HepG2 (cell line): ENCODE data around the gene VPS13C. TPM values are rescaled to one million over a fixed set of nuclear protein-coding genes. Genes with fewer than 3 reads are reported as not detected.

Experiments
- ATRX ChIP-seq: sonication (generic); formaldehyde crosslinking; IDR thresholded peaks from 2 replicates; pipeline ENCODE4 v1.4.0; 2020; ENCODE audit warnings: missing genetic modification reagents, borderline replicate concordance
- CENPX ChIP-seq: sonication (generic); formaldehyde crosslinking; IDR thresholded peaks from 2 replicates; pipeline ENCODE4 v1.9.0; 2021; ENCODE audit warnings: mild to moderate bottlenecking, missing genetic modification reagents, moderate library complexity
- ETV6 ChIP-seq: sonication (generic); formaldehyde crosslinking; conservative IDR thresholded peaks from 2 replicates; pipeline ENCODE4 v1.4.0; 2020; ENCODE audit warnings: missing genetic modification reagents
- FOXK2 ChIP-seq: fragments of 450-650 bp; IDR thresholded peaks from 2 replicates; pipeline ENCODE4 v1.6.1; 2016
- HBP1 ChIP-seq: IDR thresholded peaks from 2 replicates; pipeline ENCODE4 v1.6.1; 2016; ENCODE audit warnings: low read depth, control low read depth
- HNRNPL ChIP-seq: fragments of 200-400 bp; formaldehyde crosslinking; IDR thresholded peaks from 2 replicates; pipeline ENCODE4 v1.6.1; 2017; ENCODE audit warnings: mild to moderate bottlenecking, low read depth, low read length
- IKZF5 ChIP-seq: IDR thresholded peaks from 2 replicates; pipeline ENCODE4 v1.6.1; 2018; ENCODE audit warnings: missing genetic modification reagents, mild to moderate bottlenecking, missing compliant biosample characterization
- MAZ ChIP-seq, 2 experiments: sonication (generic) in 1 of 2; formaldehyde crosslinking in 1 of 2; IDR thresholded peaks; 2 replicates each; pipeline versions ENCODE4 v1.5.0 to v1.6.1; 2012 to 2020; ENCODE audit warnings: low read depth in 2 of 2, mild to moderate bottlenecking in 2 of 2, borderline replicate concordance in 1 of 2, improper control_type of control experiment in 1 of 2, low read length in 1 of 2, missing genetic modification reagents in 1 of 2, moderate library complexity in 1 of 2
- PRDM10 ChIP-seq: sonication (generic); formaldehyde crosslinking; IDR thresholded peaks from 2 replicates; pipeline ENCODE4 v1.4.0; 2020; ENCODE audit warnings: low read depth, missing genetic modification reagents
- RARA ChIP-seq: IDR thresholded peaks from 2 replicates; pipeline ENCODE4 v1.6.1; 2016; ENCODE audit warnings: missing genetic modification reagents, missing compliant biosample characterization
- SP2 ChIP-seq: sonication (generic); formaldehyde crosslinking; IDR thresholded peaks from 2 replicates; pipeline ENCODE4 v1.5.1; 2020; ENCODE audit warnings: mild to moderate bottlenecking, missing genetic modification reagents
- ZNF24 ChIP-seq: fragments of 450-650 bp; IDR thresholded peaks from 2 replicates; pipeline ENCODE4 v1.6.1; 2017; ENCODE audit warnings: antibody characterized with exemption, mild to moderate bottlenecking
- ZNF446 ChIP-seq: sonication (generic); formaldehyde crosslinking; IDR thresholded peaks from 2 replicates; pipeline ENCODE4 v1.5.0; 2020; ENCODE audit warnings: mild to moderate bottlenecking, missing genetic modification reagents
- ZNF615 ChIP-seq: sonication (generic); formaldehyde crosslinking; IDR thresholded peaks from 2 replicates; pipeline ENCODE4 v1.5.0; 2020; ENCODE audit warnings: mild to moderate bottlenecking, missing genetic modification reagents, borderline replicate concordance
- ZNF747 ChIP-seq: sonication (generic); formaldehyde crosslinking; IDR thresholded peaks from 2 replicates; pipeline ENCODE4 v1.8.1; 2023; ENCODE audit warnings: missing genetic modification reagents, mild to moderate bottlenecking, borderline replicate concordance
- ZNF788 ChIP-seq: sonication (generic); formaldehyde crosslinking; IDR thresholded peaks from 2 replicates; pipeline ENCODE4 v1.5.0; 2020; ENCODE audit warnings: mild to moderate bottlenecking, missing genetic modification reagents, borderline replicate concordance
- polyA plus RNA-seq, 8 experiments: library from polyadenylated mRNA; depleted of rRNA in 3 of 8; stranded (reverse) in 7 of 8; unstranded in 1 of 8; fragments of >200 nt; fragmentation: Illumina TruSeq in 4 of 8; extraction: Trizol in 4 of 8; gene quantifications; 2 replicates each; pipeline versions ENCODE4 v1.2.1 to v1.2.3, GENCODE V29; 2011 to 2016; ENCODE audit warnings: low read depth in 4 of 8, missing spikeins in 1 of 8, mixed read lengths in 1 of 8; ENCODE audit not compliant: insufficient read depth in 1 of 8
- total RNA-seq, 5 experiments: library from RNA; depleted of rRNA; stranded (reverse); fragments of >200 nt; fragmentation: Illumina TruSeq; extraction: Trizol; gene quantifications; 2 replicates each; pipeline ENCODE4 v1.2.3, GENCODE V29; 2016; ENCODE audit warnings: low read depth in 1 of 5
- TF ChIP-seq, protein P1 (sequence below): sonication (generic); formaldehyde crosslinking; conservative IDR thresholded peaks from 2 replicates; pipeline ENCODE4 v1.8.0; 2022; ENCODE audit warnings: missing genetic modification reagents
- TF ChIP-seq, protein P2 (sequence below): sonication (generic); formaldehyde crosslinking; IDR thresholded peaks from 2 replicates; pipeline ENCODE4 v1.5.1; 2020; ENCODE audit warnings: missing genetic modification reagents, mild to moderate bottlenecking, borderline replicate concordance

VPS13C gene
- total and polyA plus RNA-seq, 2 of the 13 experiments (the other 11 are each of a cell fraction or from before 2014, with no cell fraction given) = 10.9 to 26.8 TPM

DNA sequence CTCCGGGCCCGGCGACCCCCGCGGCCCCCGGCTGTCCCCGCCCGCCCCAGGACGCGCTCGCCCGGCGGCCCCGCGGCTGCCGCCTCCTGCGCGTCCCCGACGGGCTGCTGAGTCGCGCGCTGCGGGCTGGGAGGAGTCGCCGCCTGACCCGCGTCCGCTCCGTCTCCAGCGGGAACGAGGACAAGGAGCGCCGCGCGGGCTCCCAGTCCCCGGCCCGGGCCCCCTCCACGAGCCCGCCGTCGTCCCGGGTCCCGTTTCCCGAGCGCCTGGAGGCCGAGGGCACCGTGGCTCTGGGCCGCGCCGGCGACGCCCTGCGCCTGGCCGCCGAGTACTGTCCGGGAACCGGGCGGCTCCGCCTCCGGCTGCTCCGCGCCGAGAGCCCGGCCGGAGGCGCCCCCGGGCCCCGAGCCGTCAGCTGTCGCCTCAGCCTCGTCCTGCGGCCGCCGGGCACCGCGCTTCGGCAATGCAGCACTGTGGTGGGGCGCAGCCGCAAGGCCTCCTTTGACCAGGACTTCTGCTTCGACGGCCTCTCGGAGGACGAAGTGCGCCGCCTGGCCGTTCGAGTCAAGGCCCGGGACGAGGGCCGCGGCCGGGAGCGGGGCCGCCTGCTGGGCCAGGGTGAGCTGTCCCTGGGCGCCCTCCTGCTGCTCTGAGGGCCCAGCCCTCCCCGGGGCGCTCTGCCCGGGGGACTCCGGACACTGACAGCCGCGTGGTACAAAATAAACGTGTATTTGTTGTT is 8.0 kb upstream of the VPS13C start (continued):
- no peak for TF ChIP-seq PRDM10
- TF ChIP-seq, protein P1, sequence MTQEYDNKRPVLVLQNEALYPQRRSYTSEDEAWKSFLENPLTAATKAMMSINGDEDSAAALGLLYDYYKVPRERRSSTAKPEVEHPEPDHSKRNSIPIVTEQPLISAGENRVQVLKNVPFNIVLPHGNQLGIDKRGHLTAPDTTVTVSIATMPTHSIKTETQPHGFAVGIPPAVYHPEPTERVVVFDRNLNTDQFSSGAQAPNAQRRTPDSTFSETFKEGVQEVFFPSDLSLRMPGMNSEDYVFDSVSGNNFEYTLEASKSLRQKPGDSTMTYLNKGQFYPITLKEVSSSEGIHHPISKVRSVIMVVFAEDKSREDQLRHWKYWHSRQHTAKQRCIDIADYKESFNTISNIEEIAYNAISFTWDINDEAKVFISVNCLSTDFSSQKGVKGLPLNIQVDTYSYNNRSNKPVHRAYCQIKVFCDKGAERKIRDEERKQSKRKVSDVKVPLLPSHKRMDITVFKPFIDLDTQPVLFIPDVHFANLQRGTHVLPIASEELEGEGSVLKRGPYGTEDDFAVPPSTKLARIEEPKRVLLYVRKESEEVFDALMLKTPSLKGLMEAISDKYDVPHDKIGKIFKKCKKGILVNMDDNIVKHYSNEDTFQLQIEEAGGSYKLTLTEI (CRISPR knock-in tag) = no peak
- TF ChIP-seq ZNF788 (CRISPR knock-in tag) = peak; percentile 39; the same call in 1 of the 2 replicates
- no peak for TF ChIP-seq ZNF615
- no peak for TF ChIP-seq ZNF24
- no peak for TF ChIP-seq MAZ (IDR thresholded peaks at IDR 0.05; ENCODE audit: borderline replicate concordance, low read depth, low read length)
- peak; percentile 39; the same call in 1 of the 2 replicates for TF ChIP-seq MAZ (CRISPR knock-in tag; IDR thresholded peaks at IDR 0.05; ENCODE audit: low read depth)
- TF ChIP-seq SP2 (CRISPR knock-in tag) = no peak
- no peak for TF ChIP-seq FOXK2
- TF ChIP-seq HNRNPL = no peak
- TF ChIP-seq ZNF446 (CRISPR knock-in tag) = no peak
- TF ChIP-seq ETV6 (CRISPR knock-in tag) = no peak
- no peak for TF ChIP-seq ATRX (CRISPR knock-in tag)
- TF ChIP-seq RARA (CRISPR knock-in tag) = no peak
- TF ChIP-seq IKZF5 (CRISPR knock-in tag) = no peak
- TF ChIP-seq HBP1 (CRISPR knock-in tag) = no peak
- TF ChIP-seq ZNF747 (CRISPR knock-in tag) = no peak
- TF ChIP-seq, protein P2, sequence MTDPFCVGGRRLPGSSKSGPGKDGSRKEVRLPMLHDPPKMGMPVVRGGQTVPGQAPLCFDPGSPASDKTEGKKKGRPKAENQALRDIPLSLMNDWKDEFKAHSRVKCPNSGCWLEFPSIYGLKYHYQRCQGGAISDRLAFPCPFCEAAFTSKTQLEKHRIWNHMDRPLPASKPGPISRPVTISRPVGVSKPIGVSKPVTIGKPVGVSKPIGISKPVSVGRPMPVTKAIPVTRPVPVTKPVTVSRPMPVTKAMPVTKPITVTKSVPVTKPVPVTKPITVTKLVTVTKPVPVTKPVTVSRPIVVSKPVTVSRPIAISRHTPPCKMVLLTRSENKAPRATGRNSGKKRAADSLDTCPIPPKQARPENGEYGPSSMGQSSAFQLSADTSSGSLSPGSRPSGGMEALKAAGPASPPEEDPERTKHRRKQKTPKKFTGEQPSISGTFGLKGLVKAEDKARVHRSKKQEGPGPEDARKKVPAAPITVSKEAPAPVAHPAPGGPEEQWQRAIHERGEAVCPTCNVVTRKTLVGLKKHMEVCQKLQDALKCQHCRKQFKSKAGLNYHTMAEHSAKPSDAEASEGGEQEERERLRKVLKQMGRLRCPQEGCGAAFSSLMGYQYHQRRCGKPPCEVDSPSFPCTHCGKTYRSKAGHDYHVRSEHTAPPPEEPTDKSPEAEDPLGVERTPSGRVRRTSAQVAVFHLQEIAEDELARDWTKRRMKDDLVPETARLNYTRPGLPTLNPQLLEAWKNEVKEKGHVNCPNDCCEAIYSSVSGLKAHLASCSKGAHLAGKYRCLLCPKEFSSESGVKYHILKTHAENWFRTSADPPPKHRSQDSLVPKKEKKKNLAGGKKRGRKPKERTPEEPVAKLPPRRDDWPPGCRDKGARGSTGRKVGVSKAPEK (CRISPR knock-in tag) = no peak
- no peak for TF ChIP-seq CENPX (CRISPR knock-in tag)
